K562 (cell line): ENCODE results near the gene ATOH8. TPM values are rescaled to one million over a fixed set of nuclear protein-coding genes. Genes with fewer than 3 reads are reported as not detected.

Source experiments
- CHAMP1 ChIP-seq: fragments of 450-650 bp; IDR thresholded peaks from 2 replicates; pipeline ENCODE4 v1.6.1; 2016; ENCODE audit warnings: mild to moderate bottlenecking
- CREB3 ChIP-seq: fragments of 450-650 bp; conservative IDR thresholded peaks from 2 replicates; pipeline ENCODE4 v1.6.1; 2016; ENCODE audit warnings: missing genetic modification characterization, low read depth, mild to moderate bottlenecking, missing compliant biosample characterization, moderate library complexity
- GATA2 ChIP-seq: sonication (generic); formaldehyde crosslinking; IDR thresholded peaks from 2 replicates; pipeline ENCODE4 v1.4.0; 2020; ENCODE audit warnings: mild to moderate bottlenecking, missing genetic modification reagents
- KLF1 ChIP-seq: fragments of 450-650 bp; IDR thresholded peaks from 2 replicates; pipeline ENCODE4 v1.6.1; 2016; ENCODE audit warnings: missing genetic modification characterization, missing compliant biosample characterization
- NFRKB ChIP-seq: fragments of 450-650 bp; IDR thresholded peaks from 2 replicates; pipeline ENCODE4 v1.6.1; 2016; ENCODE audit warnings: low read depth
- PATZ1 ChIP-seq: fragments of 250-450 bp; sonication (Bioruptor Pico); IDR thresholded peaks from 2 replicates; pipeline ENCODE4 v1.5.0; 2020; ENCODE audit warnings: mild to moderate bottlenecking, borderline replicate concordance
- TBL1XR1 ChIP-seq, 2 experiments: IDR thresholded peaks; 2 replicates each; pipeline ENCODE4 v1.6.1; 2012; ENCODE audit warnings: improper control_type of control experiment in 2 of 2, low read length in 2 of 2, mild to moderate bottlenecking in 1 of 2
- ZNF589 ChIP-seq: fragments of 200-800 bp; sonication (Bioruptor generic); IDR thresholded peaks from 2 replicates; pipeline ENCODE4 v1.6.1; 2016; ENCODE audit warnings: low read depth, missing genetic modification characterization, missing compliant biosample characterization
- polyA plus RNA-seq, 8 experiments: library from polyadenylated mRNA; depleted of rRNA in 4 of 8; stranded (reverse) in 5 of 8; unstranded in 3 of 8; fragments of >200 nt; fragmentation: Nextera tagmentation in 2 of 8; fragmentation: Illumina TruSeq in 1 of 8; extraction: Ambion mirVana in 2 of 8; extraction: Trizol in 1 of 8; gene quantifications; 2 replicates each; pipeline versions ENCODE4 v1.2.1 to v1.2.3, GENCODE V29; 2011 to 2014; ENCODE audit warnings: inconsistent platforms in 1 of 8, missing spikeins in 1 of 8
- total RNA-seq, 7 experiments: library from RNA; depleted of rRNA in 6 of 7; stranded (reverse); fragments of >200 nt in 6 of 7; fragmentation: Illumina TruSeq in 2 of 7; extraction: Trizol in 2 of 7; gene quantifications; 2 replicates each; pipeline versions ENCODE4 v1.2.1 to v1.2.3, GENCODE V29; 2011 to 2021; ENCODE audit warnings: low replicate concordance in 1 of 7

ATOH8 gene
- total and polyA plus RNA-seq, 9 of the 15 experiments (the other 6 are each of a cell fraction or from before 2014, with no cell fraction given), result not detected

- TF ChIP-seq PATZ1 (CRISPR knock-in tag) (no peak), TBL1XR1 (IDR thresholded peaks at IDR 0.05; ENCODE audit: low read length in 2 of 2) (no peak), KLF1 (tag) (no peak), ZNF589 (no peak), CHAMP1 (no peak), NFRKB (no peak), CREB3 (tag) (no peak), GATA2 (no peak)
Measured at GRCh38 chr2:85736456-85737355, 17.1 kb upstream of the ATOH8 start (continued).
